22Rv1 (cell line): ENCODE data around the gene SMAD9.

Source experiments
- CTCF ChIP-seq: fragments of 450-650 bp; IDR thresholded peaks from 2 replicates; pipeline ENCODE4 v1.5.1; 2017; ENCODE audit warnings: mild to moderate bottlenecking
- ZFX ChIP-seq: fragments of 450-650 bp; IDR thresholded peaks from 2 replicates; pipeline ENCODE4 v1.6.1; 2017; ENCODE audit warnings: antibody characterized with exemption, borderline replicate concordance

GRCh38 chr13:36919833-36920615 is at the start of gene SMAD9:
- TF ChIP-seq CTCF (no peak), ZFX (no peak)
